Endodermal cell (in vitro differentiated cells): ENCODE measurements around the gene CMIP. TPM values are rescaled to one million over a fixed set of nuclear protein-coding genes. Genes with fewer than 3 reads are reported as not detected.

Experiments used
- DNase-seq: peaks from one replicate; pipeline ENCODE4 v3.0.0-alpha.2; 2017
- H3K27ac ChIP-seq: 2 replicates; pipeline ENCODE4 v1.5.1; 2013; ENCODE audit warnings: mild to moderate bottlenecking, low read depth, low read length, moderate library complexity
- H3K27me3 ChIP-seq: 2 replicates; pipeline ENCODE4 v1.6.1; 2013; ENCODE audit warnings: mild to moderate bottlenecking, low read length, moderate library complexity; ENCODE audit not compliant: insufficient read depth, control insufficient read depth, poor library complexity, severe bottlenecking
- H3K36me3 ChIP-seq: 2 replicates; pipeline ENCODE4 v1.7.0; 2013; ENCODE audit warnings: mild to moderate bottlenecking, low read length, moderate library complexity; ENCODE audit not compliant: control insufficient read depth, insufficient read depth
- H3K4me1 ChIP-seq: one replicate; pipeline ENCODE4 v1.7.0; 2013; ENCODE audit warnings: low read length; ENCODE audit not compliant: control insufficient read depth, insufficient read depth
- H3K4me3 ChIP-seq: 2 replicates; pipeline ENCODE4 v1.5.1; 2013; ENCODE audit warnings: mild to moderate bottlenecking, low read length, moderate library complexity
- H3K9ac ChIP-seq: 2 replicates; pipeline ENCODE4 v1.6.1; 2013; ENCODE audit warnings: mild to moderate bottlenecking, low read length, moderate library complexity; ENCODE audit not compliant: poor library complexity, severe bottlenecking; ENCODE audit errors: extremely low read depth
- H3K9me3 ChIP-seq: 2 replicates; pipeline ENCODE4 v1.6.1; 2013; ENCODE audit warnings: mild to moderate bottlenecking, low read length, moderate library complexity; ENCODE audit not compliant: control insufficient read depth
- H3K27ac Mint-ChIP-seq: 2 replicates; pipeline ENCODE4 v1.8.0; 2020; ENCODE audit warnings: mixed read lengths
- H3K27me3 Mint-ChIP-seq: 2 replicates; pipeline ENCODE4 v1.8.0; 2021; ENCODE audit warnings: mild to moderate bottlenecking, mixed read lengths; ENCODE audit not compliant: insufficient read depth
- H3K36me3 Mint-ChIP-seq: 2 replicates; pipeline ENCODE4 v1.8.0; 2020; ENCODE audit warnings: low read depth, mixed read lengths
- H3K4me1 Mint-ChIP-seq: 2 replicates; pipeline ENCODE4 v1.8.0; 2020; ENCODE audit warnings: mixed read lengths
- H3K4me3 Mint-ChIP-seq: 2 replicates; pipeline ENCODE4 v1.8.0; 2020; ENCODE audit warnings: mild to moderate bottlenecking, moderate library complexity, mixed read lengths
- H3K9me3 Mint-ChIP-seq: 2 replicates; pipeline ENCODE4 v1.8.0; 2020; ENCODE audit warnings: mild to moderate bottlenecking, mixed read lengths
- CTCF ChIP-seq: fragments of 200-600 bp; sonication (generic); conservative IDR thresholded peaks from 2 replicates; pipeline ENCODE4 v1.5.0; 2021; ENCODE audit warnings: antibody characterized with exemption, mild to moderate bottlenecking
- WGBS, 2 experiments: methylation state at CpG; one replicate each; pipeline versions ENCODE4 v1.1.5 to v1.1.7; 2013; ENCODE audit warnings: missing lambda C conversion rate in 2 of 2, mixed read lengths in 1 of 2; ENCODE audit not compliant: insufficient coverage in 1 of 2, insufficient read length in 1 of 2; 5-methylcytosine and 5-hydroxymethylcytosine counted together
- total RNA-seq, 2 donors: library from RNA; stranded (reverse); fragmentation: NEBNext Ultra II Directional in 1 of 2; extraction: Animal tissue kit (Norgen Biotek cat#: 25700) in 1 of 2; gene quantifications; 2 replicates in 1 of 2; 3 replicates in 1 of 2; pipeline ENCODE4 v1.2.1, GENCODE V29; 2021

The CMIP gene
- total RNA-seq, 2 donors from 2014 or later = 64.0 to 64.7 TPM

- H3K9me3 Mint-ChIP-seq = no peaks in the 10 kb centered on the region
- DNase-seq = no peak
- Histone ChIP-seq H3K4me1 (peaks cover 16% of the 10 kb centered on the region), H3K9ac (no peak overlapping the region), H3K4me3 (no peak overlapping the region), H3K36me3 (peaks cover 10% of the 10 kb centered on the region), H3K27me3 (no peaks in the 10 kb centered on the region), H3K27ac (no peak overlapping the region), H3K9me3 (no peaks in the 10 kb centered on the region)
- H3K4me3 Mint-ChIP-seq = no peak overlapping the region
- WGBS, 2 experiments = 91 to 95% methylated on average over 12 to 14 of the region's 14 CpGs
- no peak for TF ChIP-seq CTCF
- H3K27ac Mint-ChIP-seq = peak overlapping the region; percentile 23
- peaks cover 16% of the 10 kb centered on the region for H3K36me3 Mint-ChIP-seq
- H3K4me1 Mint-ChIP-seq = peaks cover 33% of the 10 kb centered on the region
- H3K27me3 Mint-ChIP-seq = no peaks in the 10 kb centered on the region
Observed at GRCh38 chr16:81583893-81584631, 139.5 kb downstream of the CMIP start.

GRCh38 chr16:81585785-81586184, 141.2 kb downstream of the CMIP start:
- Mint-ChIP-seq H3K27ac (peak overlapping the region; percentile 91), H3K9me3 (no peaks in the 10 kb centered on the region), H3K27me3 (no peaks in the 10 kb centered on the region), H3K36me3 (peaks cover 17% of the 10 kb centered on the region), H3K4me1 (peaks cover 41% of the 10 kb centered on the region), H3K4me3 (no peak overlapping the region)
- WGBS, 2 experiments = 74 to 76% methylated on average over 4 to 7 of the region's 8 CpGs
- Histone ChIP-seq H3K27ac (no peak overlapping the region), H3K9me3 (no peaks in the 10 kb centered on the region), H3K27me3 (no peaks in the 10 kb centered on the region), H3K36me3 (peaks cover 12% of the 10 kb centered on the region), H3K9ac (no peak overlapping the region), H3K4me3 (no peak overlapping the region), H3K4me1 (peaks cover 16% of the 10 kb centered on the region)
- TF ChIP-seq CTCF = peak; percentile 72
- DNase-seq = peak; percentile 83

- H3K27ac Mint-ChIP-seq = peak overlapping the region; percentile 74
- no peak for DNase-seq
- H3K4me1 ChIP-seq = peaks cover 16% of the 10 kb centered on the region
- 83 to 90% methylated on average over 4 to 7 of the region's 7 CpGs for WGBS, 2 experiments
- no peaks in the 10 kb centered on the region for H3K9me3 Mint-ChIP-seq
- no peaks in the 10 kb centered on the region for H3K9me3 ChIP-seq
- no peak overlapping the region for H3K9ac ChIP-seq
- no peak overlapping the region for H3K27ac ChIP-seq
- H3K27me3 Mint-ChIP-seq = no peaks in the 10 kb centered on the region
- TF ChIP-seq CTCF = no peak
- no peak overlapping the region for H3K4me3 Mint-ChIP-seq
- H3K36me3 ChIP-seq = peaks cover 12% of the 10 kb centered on the region
- H3K27me3 ChIP-seq = no peaks in the 10 kb centered on the region
- peaks cover 17% of the 10 kb centered on the region for H3K36me3 Mint-ChIP-seq
- H3K4me1 Mint-ChIP-seq = peaks cover 41% of the 10 kb centered on the region
- no peak overlapping the region for H3K4me3 ChIP-seq
Observed at GRCh38 chr16:81586417-81586816, 141.8 kb downstream of the CMIP start.
